HG03196 (cell line): ENCODE measurements around the gene ADAMTS17.

Source experiments
- ATAC-seq: cut with Tn5 transposase; IDR thresholded peaks from one replicate; pipeline ENCODE4 v1.9.1; 2021; ENCODE audit not compliant: unreplicated experiment

ADAMTS17 gene

DNA sequence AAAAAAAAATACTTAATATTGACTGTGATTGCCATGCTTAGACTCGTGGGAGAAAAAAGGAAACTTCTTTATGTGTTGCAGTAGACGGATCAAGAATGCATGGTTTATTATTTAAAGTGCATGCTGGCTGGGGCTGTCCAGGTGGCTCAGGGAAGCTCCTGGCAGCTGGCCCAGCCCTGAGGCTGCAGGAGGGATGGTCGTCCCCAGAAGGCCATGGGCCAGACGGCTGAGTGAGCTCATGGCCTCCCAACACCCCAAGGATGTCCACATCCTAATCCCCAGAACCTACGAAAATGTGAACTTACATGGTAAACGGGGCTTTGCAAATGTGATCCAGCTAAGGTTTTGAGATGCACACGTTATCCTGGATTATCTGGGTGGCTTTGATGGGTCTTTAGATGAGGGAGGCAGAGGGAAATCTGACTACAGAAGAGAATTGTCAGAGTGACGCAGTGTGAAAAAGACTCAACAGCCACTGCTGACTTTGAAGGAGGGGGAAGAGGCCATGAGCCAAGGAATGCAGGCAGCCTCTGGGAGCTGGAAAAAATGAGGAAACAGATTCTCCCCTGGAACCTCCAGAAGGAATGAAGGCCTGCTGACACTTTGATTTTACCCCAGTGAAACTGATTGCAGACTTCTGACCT, 29.8 kb downstream of the ADAMTS17 start:
- ATAC-seq = no peak

DNA sequence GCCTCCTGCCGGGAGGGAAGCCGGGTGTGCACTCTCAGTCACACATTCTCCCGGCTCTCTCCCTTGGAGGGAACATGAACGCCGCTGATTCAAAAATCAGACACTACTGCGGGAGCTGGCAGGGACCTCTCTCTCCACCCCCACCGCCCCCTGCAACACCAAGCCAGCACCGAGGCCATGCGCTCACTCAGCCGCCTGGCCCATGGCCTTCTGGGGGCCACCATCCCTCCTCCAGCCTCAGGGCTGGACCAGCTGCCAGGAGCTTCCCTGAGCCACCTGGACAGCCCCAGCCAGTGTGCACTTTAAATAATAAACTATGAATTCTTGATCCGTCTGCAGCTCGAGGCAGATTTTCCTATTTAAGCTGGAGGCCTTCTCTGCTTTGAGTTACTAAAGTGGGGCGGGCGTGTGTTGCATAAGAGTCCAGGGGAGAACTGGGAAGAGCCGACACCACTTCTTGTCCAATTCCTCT, 30.6 kb downstream of the ADAMTS17 start:
- ATAC-seq = no peak

DNA sequence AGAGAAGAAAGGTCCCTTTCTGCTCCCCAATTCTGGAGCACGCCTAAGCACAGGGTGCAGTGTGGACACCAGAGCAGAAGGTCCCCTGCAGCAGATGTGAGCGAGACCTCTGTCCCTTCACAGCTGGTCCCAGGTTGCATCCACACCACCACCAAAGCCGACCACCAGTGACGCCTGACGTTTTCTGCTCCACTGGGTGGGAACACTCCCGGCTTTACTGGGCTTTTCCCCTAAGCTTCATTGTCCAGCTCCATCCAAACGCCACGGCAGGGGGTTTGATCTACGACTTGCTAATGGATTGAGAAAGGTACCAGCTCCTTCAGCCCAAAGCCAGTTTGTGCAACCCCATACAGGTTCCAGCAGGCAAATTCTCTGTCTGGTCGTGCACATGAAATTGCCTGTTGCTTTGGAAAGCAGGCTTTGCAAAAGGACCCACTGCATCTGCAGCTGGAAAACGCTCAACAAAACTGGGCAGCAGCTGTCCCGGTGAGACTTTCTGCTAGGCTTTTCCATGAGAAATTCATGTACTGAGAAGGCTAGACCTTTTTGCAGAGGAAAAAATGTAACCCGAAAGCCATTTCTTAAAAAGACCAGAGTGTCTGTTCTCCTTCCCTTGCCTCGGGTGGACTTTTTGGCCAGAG, 31.1 kb downstream of the ADAMTS17 start:
- no peak for ATAC-seq

DNA sequence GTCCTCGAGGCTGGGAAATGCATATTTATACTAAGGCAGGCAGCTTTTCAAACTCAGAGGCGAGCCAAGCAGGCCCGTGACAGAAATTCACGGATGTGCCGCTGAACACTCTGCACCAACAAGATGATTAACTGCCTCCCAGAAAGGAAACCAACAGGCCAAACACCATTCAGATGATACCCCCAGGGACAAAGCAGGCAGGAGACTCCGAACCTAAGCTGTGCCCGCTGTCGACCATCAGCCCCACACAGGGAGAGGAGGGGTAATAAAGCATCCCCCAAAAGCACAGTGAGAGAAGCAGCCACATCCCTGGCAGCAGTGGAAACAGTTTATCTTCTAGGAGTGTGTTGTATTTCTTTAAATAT, 31.8 kb downstream of the ADAMTS17 start:
- no peak for ATAC-seq

DNA sequence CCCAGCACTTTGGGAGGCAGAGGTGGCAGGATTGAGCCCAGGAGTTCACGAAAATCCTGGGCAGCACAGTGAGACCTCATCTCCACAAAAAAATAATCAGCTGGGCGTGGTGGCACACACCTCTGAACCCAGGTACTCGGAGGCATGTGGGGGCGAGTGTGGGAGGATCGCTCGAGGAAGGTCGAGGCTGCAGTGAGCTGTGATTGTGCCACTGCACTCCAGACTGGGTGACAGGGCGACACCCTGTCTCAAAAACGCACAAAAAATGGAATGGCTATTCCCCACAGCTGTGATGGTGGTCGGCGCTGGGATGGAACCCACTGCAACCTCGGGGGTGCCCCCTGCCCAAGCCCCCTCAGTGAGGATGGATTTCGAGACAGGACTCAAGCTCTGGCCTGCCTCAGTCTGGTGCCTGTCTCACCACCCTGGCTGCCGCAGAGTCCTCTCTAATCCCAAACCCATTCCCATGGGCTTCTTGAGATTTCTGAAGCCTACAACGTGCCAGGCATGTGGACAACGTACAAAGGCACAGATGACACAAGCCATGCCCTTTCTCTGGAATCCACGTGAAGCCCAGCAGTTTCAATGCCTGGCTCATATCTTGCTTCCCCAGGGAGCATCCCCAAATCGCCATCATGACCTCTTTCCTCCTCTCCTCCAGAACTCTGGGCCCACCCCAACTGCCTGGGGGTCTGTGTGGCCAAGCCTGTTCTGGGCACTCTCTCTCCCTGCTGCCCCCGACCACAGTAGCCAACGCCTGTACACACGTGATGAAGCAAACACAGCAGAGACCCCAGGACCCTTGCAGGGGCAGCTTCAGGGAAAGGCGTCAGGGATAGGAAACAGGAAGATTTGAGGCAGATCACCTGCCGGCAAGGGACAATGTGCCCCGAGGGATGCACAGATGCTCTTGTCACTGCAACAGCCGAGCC, 32.4 kb downstream of the ADAMTS17 start:
- ATAC-seq = no peak

DNA sequence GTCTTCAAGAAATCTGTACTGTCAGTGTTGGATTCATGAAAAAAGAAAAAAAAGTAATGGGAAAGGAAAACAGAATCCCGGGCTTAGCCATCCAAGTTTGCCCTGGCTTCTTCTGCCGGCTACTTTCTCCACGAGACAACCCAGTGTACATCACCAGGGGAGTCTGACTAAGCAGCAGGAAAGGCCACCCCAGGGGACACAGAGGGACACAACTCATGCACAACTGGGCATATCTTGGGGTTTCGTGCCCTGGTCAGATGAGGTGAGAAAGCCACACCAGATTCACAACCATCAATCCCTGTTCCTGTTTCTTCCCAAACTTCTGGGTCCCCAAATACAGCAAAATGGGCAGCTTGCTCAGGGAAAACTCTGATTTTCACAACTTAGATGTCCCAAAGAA, 33.2 kb downstream of the ADAMTS17 start:
- ATAC-seq = no peak

DNA sequence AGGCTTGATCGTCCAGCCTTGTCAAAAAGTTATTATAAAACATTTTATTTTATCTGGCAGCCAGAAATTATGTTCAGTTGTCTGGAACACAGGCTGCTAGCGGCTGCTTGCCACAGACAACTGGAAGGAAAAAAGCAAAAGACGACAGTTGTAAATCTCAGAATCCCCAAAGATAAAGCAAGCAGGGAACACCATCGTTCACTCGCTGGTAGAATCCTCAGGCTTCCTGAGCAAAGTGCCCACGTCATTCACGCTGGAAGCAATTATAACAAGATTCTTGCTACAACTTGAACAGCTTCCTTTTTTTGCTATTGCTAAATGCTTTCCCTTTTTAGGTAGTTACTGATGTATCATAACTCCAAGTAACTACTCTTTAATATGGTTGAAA, 33.6 kb downstream of the ADAMTS17 start:
- ATAC-seq = no peak

DNA sequence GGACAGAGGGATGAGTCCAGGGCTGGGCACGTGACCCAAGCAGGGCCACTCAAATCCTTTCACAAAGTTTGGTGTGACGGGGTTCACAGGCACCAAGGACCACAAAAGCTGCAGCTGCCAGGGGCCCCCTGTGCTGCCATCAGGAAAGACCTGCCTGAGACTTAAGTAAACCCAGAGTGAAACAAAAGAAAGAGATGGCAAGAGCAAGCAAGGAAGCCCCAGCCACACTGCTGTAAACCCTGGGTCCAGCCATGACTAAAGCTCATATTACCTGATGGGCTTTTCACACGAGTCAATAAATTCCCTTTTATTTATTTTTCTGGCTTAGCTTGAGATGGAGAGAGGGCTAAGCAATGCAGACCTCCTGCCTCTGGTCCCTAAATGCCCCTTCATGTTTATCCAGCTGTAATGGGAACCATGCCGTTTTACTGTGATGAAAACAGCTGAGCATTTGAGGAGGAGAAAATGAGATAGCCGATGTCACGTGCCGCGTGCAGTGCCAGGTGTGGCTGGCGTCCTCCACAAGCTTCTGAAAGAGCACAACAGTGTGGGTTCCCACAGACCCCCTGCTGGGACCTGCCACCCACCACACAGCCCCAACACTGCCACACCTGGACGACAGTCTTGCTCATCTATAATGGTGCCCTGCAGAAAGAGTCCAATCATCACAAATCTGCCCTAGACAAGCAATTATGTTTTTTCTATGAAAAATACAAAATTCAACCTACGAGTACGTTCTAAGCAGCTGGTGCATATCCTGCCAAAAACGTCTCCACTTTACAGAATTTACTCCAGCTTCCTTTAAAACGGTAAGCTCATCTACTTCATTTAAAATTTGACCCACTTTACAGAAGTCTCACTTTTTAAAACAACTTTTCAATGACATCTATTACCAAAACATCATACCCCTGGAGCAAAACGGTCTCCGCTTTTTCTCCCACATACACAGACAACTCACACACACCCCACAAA, 34.2 kb downstream of the ADAMTS17 start:
- ATAC-seq = no peak

DNA sequence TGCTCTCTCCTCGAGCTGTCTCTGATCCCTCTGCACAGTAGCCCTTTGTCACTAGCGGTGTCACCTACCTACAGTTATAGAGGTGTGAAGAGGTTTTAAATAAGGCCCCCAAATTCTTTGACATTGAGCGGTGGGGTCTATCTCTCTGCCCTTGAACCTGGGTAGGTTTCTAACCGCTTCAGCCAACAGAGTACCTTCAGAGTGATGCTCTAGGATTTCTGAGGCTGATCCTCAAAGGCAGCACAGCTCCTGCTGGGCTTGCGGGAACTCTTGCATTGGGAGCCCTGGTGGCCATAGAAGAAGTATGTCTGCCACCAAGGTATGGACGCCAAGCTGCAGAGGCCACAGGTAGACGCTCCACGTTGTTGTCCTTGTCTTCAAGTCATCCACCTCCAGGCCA, 35.7 kb downstream of the ADAMTS17 start:
- ATAC-seq = no peak

DNA sequence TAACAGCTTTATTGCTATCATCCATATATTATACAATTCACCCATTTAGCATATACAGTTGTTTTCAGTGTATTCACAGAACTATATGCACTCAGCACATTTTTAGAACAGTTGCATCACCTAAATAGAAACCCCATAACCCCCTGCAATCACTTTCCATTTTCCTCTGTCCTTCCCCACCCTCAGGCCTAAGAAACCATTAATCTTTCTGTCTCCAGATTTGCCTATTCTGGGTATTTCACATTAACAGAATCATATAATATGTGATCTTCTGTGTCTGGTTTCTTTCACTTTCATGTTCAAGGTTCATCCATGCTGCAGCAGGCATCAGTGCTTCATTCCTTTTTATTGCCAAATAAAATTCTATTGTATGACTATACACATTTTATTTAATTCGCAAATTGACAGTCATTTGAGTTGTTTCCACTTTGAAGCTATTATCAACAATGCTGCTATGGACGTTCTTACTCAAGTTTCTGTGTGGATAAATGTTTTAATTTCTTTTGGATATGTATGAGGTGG, 39.8 kb downstream of the ADAMTS17 start:
- peak; percentile 46 for ATAC-seq

DNA sequence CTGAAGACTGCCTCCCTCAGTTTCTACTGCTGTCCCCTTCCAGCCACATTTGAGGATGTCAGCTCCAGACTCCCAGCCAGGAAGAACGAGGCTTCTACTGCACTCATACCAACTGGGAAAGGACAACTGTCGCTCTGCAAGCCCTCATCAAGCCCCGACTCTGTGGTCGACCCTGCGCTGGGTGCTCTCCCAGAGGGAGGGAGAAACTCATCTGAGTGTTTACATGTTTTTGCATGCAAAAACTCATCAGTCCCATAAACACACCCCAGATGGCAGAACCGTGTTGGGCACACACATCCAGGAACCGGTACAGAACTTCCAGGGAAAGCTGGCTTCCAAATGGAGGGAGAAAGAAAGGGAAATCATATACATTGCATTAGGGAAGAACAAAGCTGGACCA, 43.5 kb downstream of the ADAMTS17 start:
- ATAC-seq = no peak

DNA sequence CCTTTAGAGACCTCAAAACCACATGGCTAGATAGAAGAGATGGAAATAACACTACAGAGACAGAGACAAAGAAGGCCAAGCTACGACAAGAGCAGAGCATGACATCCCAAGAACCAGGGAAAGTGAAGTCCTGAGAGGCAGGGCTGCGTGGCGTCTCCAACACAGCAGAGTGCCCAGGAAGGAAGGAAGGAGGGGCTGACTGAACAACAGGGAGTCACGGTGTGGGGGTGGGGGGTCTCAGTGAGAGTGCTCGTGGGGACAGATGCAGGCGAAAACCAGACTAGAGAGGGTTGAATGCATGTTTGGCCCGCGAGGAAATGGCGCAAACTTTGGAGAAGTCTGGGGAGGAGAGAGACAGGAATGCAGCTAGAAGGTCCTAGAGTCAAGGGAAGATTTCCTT, 44.0 kb downstream of the ADAMTS17 start:
- ATAC-seq = no peak

DNA sequence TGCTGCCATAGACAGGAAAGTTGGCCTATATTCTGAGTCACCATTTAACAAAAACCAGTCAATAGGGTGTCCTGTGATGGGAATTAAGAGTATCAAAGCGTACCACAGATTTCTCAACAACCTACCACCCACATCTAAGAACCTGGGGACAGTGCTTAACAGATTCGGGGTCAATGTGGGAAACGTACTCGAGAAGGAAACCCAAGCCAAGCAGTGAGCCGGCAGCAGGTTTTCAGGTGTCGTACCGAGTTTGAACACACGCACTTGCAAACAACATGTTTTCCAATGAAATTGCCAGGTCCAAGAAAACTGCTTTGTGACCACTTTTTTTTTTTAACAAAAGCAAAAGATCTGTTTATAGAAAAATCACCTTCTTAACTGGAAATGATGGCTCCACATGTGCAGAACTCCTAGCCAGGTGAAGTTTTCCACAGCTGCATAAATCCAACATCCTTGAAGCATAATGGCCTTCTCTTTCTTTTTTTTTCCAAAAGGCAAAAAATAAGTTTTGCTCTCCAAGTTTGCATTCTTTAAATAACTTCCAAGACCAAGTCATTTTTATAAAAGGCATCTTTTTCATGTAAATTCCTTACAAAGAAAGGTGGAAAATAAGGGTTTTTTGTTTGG, 45.7 kb downstream of the ADAMTS17 start:
- ATAC-seq = no peak

DNA sequence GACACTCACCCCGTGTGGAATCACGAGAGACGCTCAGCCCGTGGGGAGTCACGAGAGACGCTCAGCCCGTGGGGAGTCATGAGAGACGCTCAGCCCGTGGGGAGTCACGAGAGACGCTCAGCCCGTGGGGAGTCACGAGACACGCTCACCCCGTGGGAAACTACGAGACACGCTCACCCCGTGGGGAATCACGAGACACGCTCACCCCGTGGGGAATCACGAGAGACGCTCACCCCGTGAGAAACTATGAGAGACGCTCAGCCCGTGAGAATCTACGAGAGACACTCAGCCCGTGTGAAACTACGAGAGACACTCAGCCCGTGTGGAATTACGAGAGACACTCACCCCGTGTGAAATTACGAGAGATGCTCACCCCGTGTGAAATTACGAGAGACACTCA, 49.8 kb downstream of the ADAMTS17 start:
- ATAC-seq = no peak

DNA sequence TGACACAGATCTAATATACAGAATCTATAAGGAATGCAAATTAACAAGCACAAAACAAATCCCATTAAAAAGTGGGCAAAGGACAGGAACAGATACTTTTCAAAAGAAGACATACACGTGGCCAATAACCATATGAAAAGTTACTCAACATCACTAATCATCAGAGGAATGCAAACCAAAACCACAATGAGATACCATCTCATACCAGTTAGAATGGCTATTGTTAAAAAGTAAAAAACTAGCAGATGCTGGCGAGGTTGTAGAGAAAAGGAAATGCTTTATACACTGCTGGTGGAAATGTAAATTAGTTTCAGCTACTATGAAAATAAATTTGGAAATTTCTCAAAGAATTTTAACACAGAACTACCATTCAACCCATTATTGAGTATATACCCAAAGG, 50.7 kb downstream of the ADAMTS17 start:
- no peak for ATAC-seq

DNA sequence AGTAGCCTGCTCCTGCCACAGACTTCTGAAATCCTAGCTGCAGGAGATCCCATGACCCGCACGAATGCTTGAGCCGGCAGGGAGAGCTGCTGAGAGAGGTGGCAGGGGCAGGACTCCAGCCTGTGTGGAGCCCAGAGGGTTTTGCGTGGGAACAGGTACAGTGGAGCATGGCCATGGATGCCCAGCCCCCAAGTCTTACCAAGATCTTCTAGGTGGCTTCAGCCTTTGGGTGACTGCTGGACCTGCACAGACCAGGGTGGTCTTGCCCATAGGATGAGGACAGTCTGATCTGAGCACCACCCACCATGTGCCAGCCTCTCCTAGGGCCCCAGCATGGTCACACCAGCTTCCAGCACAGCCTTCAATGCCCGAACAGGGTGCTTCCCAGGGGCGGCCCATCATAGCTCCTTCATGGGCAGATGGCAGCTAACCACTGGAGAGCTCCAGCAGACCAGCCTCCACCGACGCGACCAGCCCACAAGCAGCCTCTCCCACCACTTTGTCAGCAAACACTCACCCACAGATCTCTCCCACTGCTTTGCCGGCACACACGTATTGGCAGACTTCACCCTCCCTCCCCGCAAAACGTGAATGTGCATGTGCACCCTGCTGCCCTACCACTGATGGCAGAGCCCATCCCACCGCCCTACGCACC, 56.0 kb downstream of the ADAMTS17 start:
- no peak for ATAC-seq

DNA sequence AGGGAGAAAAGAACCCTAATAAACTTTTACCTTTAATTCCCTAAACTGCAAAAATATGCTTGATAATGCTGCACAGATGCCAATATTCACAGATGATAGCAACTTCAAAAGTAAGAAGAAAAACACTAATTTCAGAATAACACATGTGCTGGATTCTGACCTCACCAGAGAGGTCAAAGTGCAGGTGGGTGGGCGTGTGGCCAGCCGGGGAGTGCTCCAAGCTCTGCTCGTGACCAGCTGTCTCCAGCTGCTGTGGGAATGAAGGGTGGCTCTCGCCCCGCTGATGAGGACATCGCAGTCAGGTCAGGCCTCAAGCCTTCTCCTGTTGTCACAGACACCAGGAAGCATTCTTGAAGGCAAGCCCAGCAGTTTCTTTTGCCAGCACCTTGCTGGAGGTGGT, 57.1 kb downstream of the ADAMTS17 start:
- ATAC-seq = no peak

DNA sequence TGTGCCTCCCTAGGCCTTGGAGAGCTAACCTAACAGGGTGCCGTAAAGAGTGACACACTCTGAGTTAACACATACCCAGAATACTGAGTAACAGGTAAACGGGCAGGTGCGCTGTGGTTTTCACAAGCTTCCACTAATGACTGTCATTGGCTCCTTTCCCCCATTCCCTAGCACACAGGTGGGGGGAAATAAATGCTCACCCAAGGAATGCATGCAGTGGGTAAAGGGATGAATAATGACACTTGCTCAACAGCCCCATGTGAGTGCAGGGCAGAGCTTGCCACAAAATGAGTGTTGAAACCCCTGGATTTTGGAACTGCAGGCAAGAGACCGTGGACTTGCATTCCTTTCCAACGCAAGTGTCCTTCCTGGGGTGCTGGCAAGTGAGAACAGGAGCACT, 57.6 kb downstream of the ADAMTS17 start:
- no peak for ATAC-seq

DNA sequence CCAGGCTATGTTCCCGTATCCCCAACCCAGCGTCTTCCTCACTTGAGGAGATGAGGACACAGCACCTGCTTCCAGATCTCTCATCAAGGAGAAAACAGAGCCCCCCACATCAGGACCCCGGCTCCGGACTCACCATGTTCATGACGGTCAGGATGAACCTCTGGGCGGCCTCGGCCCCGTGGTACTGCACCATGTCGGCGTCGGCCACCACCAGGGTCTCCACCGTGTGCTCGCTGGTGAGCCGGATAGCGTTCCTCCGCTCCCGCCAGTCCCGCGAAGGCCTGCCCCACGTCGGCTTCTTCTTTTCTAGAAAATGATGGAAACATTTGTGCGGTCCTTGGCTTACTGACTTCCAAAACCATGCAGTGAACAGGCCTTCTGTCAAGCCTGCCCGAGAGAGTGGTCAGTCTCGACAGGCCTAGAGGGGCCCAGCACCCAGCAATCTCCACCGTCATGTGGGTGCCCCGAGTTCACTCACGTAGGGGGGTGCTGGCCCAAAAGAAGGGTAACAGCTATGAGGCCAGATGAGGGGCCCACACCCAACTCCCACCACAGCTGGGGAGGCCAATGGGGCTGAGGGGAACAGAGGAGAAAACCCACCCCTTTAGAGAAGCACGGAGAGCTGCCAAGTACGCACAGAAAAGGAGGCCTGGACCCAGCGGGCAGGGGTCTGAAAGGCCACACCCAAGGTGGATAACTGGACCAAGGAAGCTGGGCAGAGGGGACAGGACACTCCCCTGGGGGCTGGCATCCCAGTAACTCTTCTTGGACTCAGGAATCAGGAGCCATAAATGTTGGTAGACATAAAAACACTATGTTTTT, 60.5 kb downstream of the ADAMTS17 start:
- ATAC-seq = no peak
